Large intestine (tissue), 3 donors: ENCODE results near the gene ZNF563. TPM values are rescaled to one million over a fixed set of nuclear protein-coding genes. Genes with fewer than 3 reads are reported as not detected.
A peak's percentile ranks its signal among the peaks of the same experiment; 100 is the strongest.

Experiments
- DNase-seq, 2 donors: peaks; one replicate each; pipeline versions ENCODE4 v3.0.0 to v3.0.0-alpha.2; 2013
- H3K27ac ChIP-seq: one replicate; pipeline ENCODE4 v1.5.1; 2013; ENCODE audit warnings: low read length
- H3K27me3 ChIP-seq: 2 replicates; pipeline ENCODE4 v1.6.1; 2013; ENCODE audit warnings: low read length; ENCODE audit not compliant: control insufficient read depth, insufficient read depth
- H3K36me3 ChIP-seq: 2 replicates; pipeline ENCODE4 v1.6.1; 2013; ENCODE audit warnings: low read length; ENCODE audit not compliant: control insufficient read depth, insufficient read depth
- H3K4me1 ChIP-seq: one replicate; pipeline ENCODE4 v1.6.1; 2013; ENCODE audit warnings: low read length; ENCODE audit not compliant: control insufficient read depth, insufficient read depth
- H3K4me3 ChIP-seq: one replicate; pipeline ENCODE4 v1.5.1; 2013; ENCODE audit warnings: low read length
- H3K9me3 ChIP-seq: one replicate; pipeline ENCODE4 v1.6.1; 2013; ENCODE audit warnings: mild to moderate bottlenecking, low read depth, low read length, moderate library complexity; ENCODE audit not compliant: control insufficient read depth
- WGBS: methylation state at CpG from one replicate; pipeline ENCODE4 v1.1.5; 2013; ENCODE audit warnings: low lambda C conversion rate; ENCODE audit not compliant: insufficient coverage; 5-methylcytosine and 5-hydroxymethylcytosine counted together
- polyA plus RNA-seq: library from polyadenylated mRNA; unstranded; fragments of 120-200 nt; gene quantifications from one replicate; pipeline ENCODE4 v1.2.1, GENCODE V29; 2013

The ZNF563 gene
- polyA plus RNA-seq, 1 donor: 2.8 TPM

GRCh38 chr19:12295191-12295590 is 38.2 kb downstream of the ZNF563 start:
- peak overlapping the region; percentile 99 for H3K27ac ChIP-seq
- no CpG with 5 or more reads among the region's 11 CpGs for WGBS
- H3K4me3 ChIP-seq: peak overlapping the region; percentile 98
- peaks cover 9% of the 10 kb centered on the region for H3K4me1 ChIP-seq
- H3K36me3 ChIP-seq: peaks cover 2% of the 10 kb centered on the region
- peak in 1 of 2 donors; percentile 32 for DNase-seq
- H3K27me3 ChIP-seq: no peaks in the 10 kb centered on the region
- no peaks in the 10 kb centered on the region for H3K9me3 ChIP-seq

GRCh38 chr19:12294249-12295158 is 38.9 kb downstream of the ZNF563 start, which contains the start of gene ZNF44:
Gene ZNF44 (minus strand): TSS chr19:12294883. CDS start chr19:12294694, 189 bp downstream.
- peak; percentile 98 to 99 for DNase-seq
- no peaks in the 10 kb centered on the region for H3K27me3 ChIP-seq
- peak within 1 kb of the TSS; percentile 99 for H3K27ac ChIP-seq
- H3K4me3 ChIP-seq: peak within 1 kb of the TSS; percentile 98
- H3K36me3 ChIP-seq: peaks cover 2% of the 10 kb centered on the region
- peaks cover 9% of the 10 kb centered on the region for H3K4me1 ChIP-seq
- WGBS: no CpG with 5 or more reads among the region's 66 CpGs
- H3K9me3 ChIP-seq: no peaks in the 10 kb centered on the region

GRCh38 chr19:12293777-12294248 is 39.6 kb downstream of the ZNF563 start:
- WGBS: no CpG with 5 or more reads among the region's 18 CpGs
- Histone ChIP-seq H3K36me3 (peaks cover 8% of the 10 kb centered on the region), H3K27me3 (no peaks in the 10 kb centered on the region), H3K4me1 (peaks cover 9% of the 10 kb centered on the region), H3K27ac (peak overlapping the region; percentile 99), H3K4me3 (peak overlapping the region; percentile 98), H3K9me3 (no peaks in the 10 kb centered on the region)
- peak; percentile 88 to 95 for DNase-seq

GRCh38 chr19:12289790-12290065 is 43.7 kb downstream of the ZNF563 start:
- Histone ChIP-seq H3K9me3 (peaks cover 9% of the 10 kb centered on the region), H3K27me3 (no peaks in the 10 kb centered on the region), H3K4me3 (no peak overlapping the region), H3K36me3 (peaks cover 12% of the 10 kb centered on the region), H3K4me1 (peaks cover 4% of the 10 kb centered on the region), H3K27ac (no peak overlapping the region)
- no peak for DNase-seq
- WGBS: no CpG with 5 or more reads among the region's 7 CpGs

- Histone ChIP-seq H3K9me3 (peaks cover 19% of the 10 kb centered on the region), H3K4me1 (peaks cover 1% of the 10 kb centered on the region), H3K27me3 (no peaks in the 10 kb centered on the region), H3K4me3 (no peak overlapping the region), H3K36me3 (peaks cover 19% of the 10 kb centered on the region), H3K27ac (no peak overlapping the region)
- 100% methylated on average over 1 of the region's 1 CpG for WGBS
- no peak for DNase-seq
These were observed 45.4 kb downstream of the ZNF563 start for GRCh38 chr19:12287958-12288500.

GRCh38 chr19:12284631-12285030 is 48.8 kb downstream of the ZNF563 start:
- no peaks in the 10 kb centered on the region for H3K4me1 ChIP-seq
- no peak overlapping the region for H3K27ac ChIP-seq
- peaks cover 17% of the 10 kb centered on the region for H3K36me3 ChIP-seq
- no peak overlapping the region for H3K4me3 ChIP-seq
- DNase-seq: no peak
- peaks cover 28% of the 10 kb centered on the region for H3K9me3 ChIP-seq
- H3K27me3 ChIP-seq: no peaks in the 10 kb centered on the region
- no CpG with 5 or more reads among the region's 18 CpGs for WGBS

- WGBS: no CpG with 5 or more reads among the region's 14 CpGs
- H3K36me3 ChIP-seq: peaks cover 14% of the 10 kb centered on the region
- H3K9me3 ChIP-seq: peaks cover 32% of the 10 kb centered on the region
- no peaks in the 10 kb centered on the region for H3K4me1 ChIP-seq
- no peaks in the 10 kb centered on the region for H3K27me3 ChIP-seq
- no peak overlapping the region for H3K27ac ChIP-seq
- H3K4me3 ChIP-seq: no peak overlapping the region
- DNase-seq: no peak
These were observed 49.2 kb downstream of the ZNF563 start for GRCh38 chr19:12284226-12284625.

- WGBS: no CpG with 5 or more reads among the region's 2 CpGs
- H3K27ac ChIP-seq: no peak overlapping the region
- H3K4me1 ChIP-seq: no peaks in the 10 kb centered on the region
- no peaks in the 10 kb centered on the region for H3K27me3 ChIP-seq
- no peak for DNase-seq
- peaks cover 42% of the 10 kb centered on the region for H3K9me3 ChIP-seq
- H3K4me3 ChIP-seq: no peak overlapping the region
- peaks cover 20% of the 10 kb centered on the region for H3K36me3 ChIP-seq
These were observed 54.7 kb downstream of the ZNF563 start for GRCh38 chr19:12278713-12279112.

GRCh38 chr19:12272980-12273901 is 60.2 kb downstream of the ZNF563 start:
- Histone ChIP-seq H3K36me3 (peaks cover 39% of the 10 kb centered on the region), H3K4me1 (no peaks in the 10 kb centered on the region), H3K27ac (no peak overlapping the region), H3K27me3 (no peaks in the 10 kb centered on the region), H3K9me3 (peaks cover 64% of the 10 kb centered on the region), H3K4me3 (no peak overlapping the region)
- 100% methylated on average over 3 of the region's 11 CpGs for WGBS
- peak in 1 of 2 donors; percentile 12 for DNase-seq

- Histone ChIP-seq H3K27ac (no peak overlapping the region), H3K9me3 (peaks cover 61% of the 10 kb centered on the region)
These were observed 61.0 kb downstream of the ZNF563 start for GRCh38 chr19:12272386-12272785.

More at GRCh38 chr19:12272386-12272785, 61.0 kb downstream of the ZNF563 start:
- Histone ChIP-seq H3K4me3 (no peak overlapping the region), H3K4me1 (no peaks in the 10 kb centered on the region), H3K36me3 (peaks cover 34% of the 10 kb centered on the region), H3K27me3 (no peaks in the 10 kb centered on the region)
- no peak for DNase-seq
- 100% methylated on average over 2 of the region's 5 CpGs for WGBS
